ENCODE measurements around the gene SIGLECL1. TPM values are rescaled to one million over a fixed set of nuclear protein-coding genes. Genes with fewer than 3 reads are reported as not detected.

SIGLECL1 gene
- total and polyA plus RNA-seq, 2 experiments from 2014 or later, result not detected

GRCh38 chr19:51259348-51260245 is 8.7 kb downstream of the SIGLECL1 start:
- Histone ChIP-seq H3K27ac (ENCODE audit: low read depth) (no peak overlapping the region), H3K4me3 (no peak overlapping the region), H3K27me3 (ENCODE audit: insufficient read depth) (no peaks in the 10 kb centered on the region), H3K4me1 (ENCODE audit: insufficient read depth) (peaks cover 14% of the 10 kb centered on the region), H3K4me2 (peak overlapping the region; percentile 55), H4K20me1 (replicated peaks; ENCODE audit: insufficient read depth) (no peaks in the 10 kb centered on the region), H3F3A (replicated peaks; ENCODE audit: low read depth) (no peaks in the 10 kb centered on the region), H3K36me3 (ENCODE audit: insufficient read depth) (no peaks in the 10 kb centered on the region), H3K79me2 (replicated peaks; ENCODE audit: insufficient read depth) (no peaks in the 10 kb centered on the region), H3K9me2 (ENCODE audit: insufficient read depth) (no peaks in the 10 kb centered on the region), H2AFZ (no peak overlapping the region)
- Mint-ChIP-seq H3K9me3 (peaks cover 8% of the 10 kb centered on the region; the same call in 1 of the 3 replicates), H3K4me3 (no peak overlapping the region), H3K36me3 (ENCODE audit: low read depth) (peaks cover 3% of the 10 kb centered on the region; the same call in 1 of the 3 replicates), H3K27me3 (ENCODE audit: insufficient read depth, low read depth, poor library complexity) (no peaks in the 10 kb centered on the region), H3K4me1 (peaks cover 13% of the 10 kb centered on the region; the same call in 2 of the 3 replicates), H3K27ac (no peak overlapping the region)
- peak; percentile 72 for DNase-seq (ENCODE audit: low spot score)
- ATAC-seq, result peak; percentile 82
- no peak for TF ChIP-seq EZH2phosphoT487 (IDR thresholded peaks at IDR 0.05; ENCODE audit: unreplicated experiment)
- TF ChIP-seq, protein P1, sequence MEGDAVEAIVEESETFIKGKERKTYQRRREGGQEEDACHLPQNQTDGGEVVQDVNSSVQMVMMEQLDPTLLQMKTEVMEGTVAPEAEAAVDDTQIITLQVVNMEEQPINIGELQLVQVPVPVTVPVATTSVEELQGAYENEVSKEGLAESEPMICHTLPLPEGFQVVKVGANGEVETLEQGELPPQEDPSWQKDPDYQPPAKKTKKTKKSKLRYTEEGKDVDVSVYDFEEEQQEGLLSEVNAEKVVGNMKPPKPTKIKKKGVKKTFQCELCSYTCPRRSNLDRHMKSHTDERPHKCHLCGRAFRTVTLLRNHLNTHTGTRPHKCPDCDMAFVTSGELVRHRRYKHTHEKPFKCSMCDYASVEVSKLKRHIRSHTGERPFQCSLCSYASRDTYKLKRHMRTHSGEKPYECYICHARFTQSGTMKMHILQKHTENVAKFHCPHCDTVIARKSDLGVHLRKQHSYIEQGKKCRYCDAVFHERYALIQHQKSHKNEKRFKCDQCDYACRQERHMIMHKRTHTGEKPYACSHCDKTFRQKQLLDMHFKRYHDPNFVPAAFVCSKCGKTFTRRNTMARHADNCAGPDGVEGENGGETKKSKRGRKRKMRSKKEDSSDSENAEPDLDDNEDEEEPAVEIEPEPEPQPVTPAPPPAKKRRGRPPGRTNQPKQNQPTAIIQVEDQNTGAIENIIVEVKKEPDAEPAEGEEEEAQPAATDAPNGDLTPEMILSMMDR (conservative IDR thresholded peaks at IDR 0.05; ENCODE audit: low read depth in 2 of 2), result peak; percentile 85 to 90

DNA sequence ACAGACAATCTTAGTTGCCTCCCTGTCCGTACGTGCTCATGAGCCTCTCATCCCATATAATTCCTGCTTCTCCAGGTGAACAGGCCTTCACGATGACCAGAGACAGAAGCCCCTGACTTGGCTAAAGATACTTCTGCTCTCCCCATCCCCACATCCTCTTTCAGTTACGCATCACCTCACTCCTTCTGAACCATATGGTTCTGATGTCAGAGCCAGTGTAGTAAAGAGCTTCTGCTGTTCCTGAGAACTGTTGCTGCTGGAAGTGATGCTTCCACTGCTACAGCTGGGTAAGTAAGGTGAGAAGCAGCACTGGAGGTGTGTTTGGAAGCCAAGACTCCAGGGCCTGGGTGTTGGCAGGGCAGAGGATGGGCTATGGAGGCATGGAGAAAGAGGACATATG is 12.9 kb downstream of the SIGLECL1 start:
- Mint-ChIP-seq H3K4me3 (no peak overlapping the region), H3K27me3 (ENCODE audit: insufficient read depth, low read depth, poor library complexity) (peaks cover 2% of the 10 kb centered on the region), H3K36me3 (ENCODE audit: low read depth) (no peaks in the 10 kb centered on the region), H3K27ac (no peak overlapping the region), H3K9me3 (no peaks in the 10 kb centered on the region), H3K4me1 (peaks cover 5% of the 10 kb centered on the region; the same call in 2 of the 3 replicates)
- DNase-seq (ENCODE audit: low spot score) (no peak), ATAC-seq (no peak)
- Histone ChIP-seq H3K9me2 (ENCODE audit: insufficient read depth) (peaks cover 4% of the 10 kb centered on the region; the same call in 1 of the 2 replicates), H3K27ac (ENCODE audit: low read depth) (no peak overlapping the region), H3K4me3 (no peak overlapping the region), H3K79me2 (replicated peaks; ENCODE audit: insufficient read depth) (no peaks in the 10 kb centered on the region), H3K4me2 (no peak overlapping the region), H4K20me1 (replicated peaks; ENCODE audit: insufficient read depth) (no peaks in the 10 kb centered on the region), H2AFZ (no peak overlapping the region), H3F3A (replicated peaks; ENCODE audit: low read depth) (no peaks in the 10 kb centered on the region), H3K4me1 (ENCODE audit: insufficient read depth) (peaks cover 5% of the 10 kb centered on the region), H3K36me3 (ENCODE audit: insufficient read depth) (no peaks in the 10 kb centered on the region), H3K27me3 (ENCODE audit: insufficient read depth) (no peaks in the 10 kb centered on the region)
- TF ChIP-seq ZNF331 (CRISPR knock-in tag; IDR thresholded peaks at IDR 0.05; ENCODE audit: low read depth), result no peak
- no peak for TF ChIP-seq NANOG (IDR thresholded peaks at IDR 0.05; ENCODE audit: borderline replicate concordance)
- no peak for TF ChIP-seq JUNB (IDR thresholded peaks at IDR 0.05; ENCODE audit: unreplicated experiment)
- no peak for TF ChIP-seq ZNF114 (CRISPR knock-in tag; IDR thresholded peaks at IDR 0.05)
- TF ChIP-seq EZH2phosphoT487 (IDR thresholded peaks at IDR 0.05; ENCODE audit: unreplicated experiment), result no peak
- no peak for TF ChIP-seq STAT1 (IDR thresholded peaks at IDR 0.05; ENCODE audit: unreplicated experiment)
- no peak for TF ChIP-seq CREB1 (CRISPR knock-in tag; IDR thresholded peaks at IDR 0.05; ENCODE audit: low read depth)
- TF ChIP-seq, protein P2, sequence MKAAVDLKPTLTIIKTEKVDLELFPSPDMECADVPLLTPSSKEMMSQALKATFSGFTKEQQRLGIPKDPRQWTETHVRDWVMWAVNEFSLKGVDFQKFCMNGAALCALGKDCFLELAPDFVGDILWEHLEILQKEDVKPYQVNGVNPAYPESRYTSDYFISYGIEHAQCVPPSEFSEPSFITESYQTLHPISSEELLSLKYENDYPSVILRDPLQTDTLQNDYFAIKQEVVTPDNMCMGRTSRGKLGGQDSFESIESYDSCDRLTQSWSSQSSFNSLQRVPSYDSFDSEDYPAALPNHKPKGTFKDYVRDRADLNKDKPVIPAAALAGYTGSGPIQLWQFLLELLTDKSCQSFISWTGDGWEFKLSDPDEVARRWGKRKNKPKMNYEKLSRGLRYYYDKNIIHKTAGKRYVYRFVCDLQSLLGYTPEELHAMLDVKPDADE (IDR thresholded peaks at IDR 0.05), result no peak
- no peak for TF ChIP-seq REST (IDR thresholded peaks at IDR 0.05; ENCODE audit: unreplicated experiment)

Data from GM23338 (cell line).